ENCODE data around the gene RELN. TPM values are rescaled to one million over a fixed set of nuclear protein-coding genes. Genes with fewer than 3 reads are reported as not detected.

RELN gene
- total and polyA plus RNA-seq, 9 of the 15 experiments (the other 6 are each of a cell fraction or from before 2014, with no cell fraction given), result 12.9 to 43.2 (median 18.1) TPM

GRCh38 chr7:103771294-103771693 lies 218.2 kb downstream of the RELN start (continued):
- TF ChIP-seq, protein P1, sequence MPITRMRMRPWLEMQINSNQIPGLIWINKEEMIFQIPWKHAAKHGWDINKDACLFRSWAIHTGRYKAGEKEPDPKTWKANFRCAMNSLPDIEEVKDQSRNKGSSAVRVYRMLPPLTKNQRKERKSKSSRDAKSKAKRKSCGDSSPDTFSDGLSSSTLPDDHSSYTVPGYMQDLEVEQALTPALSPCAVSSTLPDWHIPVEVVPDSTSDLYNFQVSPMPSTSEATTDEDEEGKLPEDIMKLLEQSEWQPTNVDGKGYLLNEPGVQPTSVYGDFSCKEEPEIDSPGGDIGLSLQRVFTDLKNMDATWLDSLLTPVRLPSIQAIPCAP (CRISPR knock-in tag; IDR thresholded peaks at IDR 0.05; ENCODE audit: borderline replicate concordance), result no peak
- TF ChIP-seq ZNF239 (CRISPR knock-in tag; IDR thresholded peaks at IDR 0.05), result no peak
- no peak for TF ChIP-seq SMARCB1 (IDR thresholded peaks at IDR 0.05; ENCODE audit: insufficient read length, low read depth)

GRCh38 chr7:103766660-103767059 lies 222.8 kb downstream of the RELN start:
- POLR2A ChIA-PET, result no interaction called here

More at GRCh38 chr7:103766660-103767059, 222.8 kb downstream of the RELN start:
- Histone ChIP-seq H3K9me3 (replicated peaks; ENCODE audit: control insufficient read depth, insufficient read depth, low read depth, low read length) (no peaks in the 10 kb centered on the region), H3K79me2 (ENCODE audit: control insufficient read depth, insufficient read depth, low read length) (no peaks in the 10 kb centered on the region), H3K9ac (ENCODE audit: insufficient read depth in 1 of 2, low read depth in 2 of 2, low read length in 2 of 2) (no peak overlapping the region), H4K20me1 (replicated peaks; ENCODE audit: control insufficient read depth, insufficient read depth, low read length) (no peaks in the 10 kb centered on the region), H2AFZ (ENCODE audit: low read depth, low read length) (no peak overlapping the region), H3K4me2 (ENCODE audit: insufficient read depth, low read length) (no peak overlapping the region), H3K36me3 (ENCODE audit: control insufficient read depth, insufficient read depth, low read length) (no peaks in the 10 kb centered on the region), H3K27ac (ENCODE audit: extremely low read depth, low read depth, low read length) (no peak overlapping the region), H3K27me3 (ENCODE audit: control insufficient read depth in 2 of 2, insufficient read depth in 2 of 2, low read length in 2 of 2) (no peaks in the 10 kb centered on the region), H3K4me1 (replicated peaks in 1 of 2; ENCODE audit: control insufficient read depth in 2 of 2, insufficient read depth in 2 of 2, low read length in 2 of 2) (no peaks in the 10 kb centered on the region), H3K9me1 (ENCODE audit: control insufficient read depth, insufficient read depth, low read length) (no peaks in the 10 kb centered on the region), H3K4me3 (no peak overlapping the region)
- intact Hi-C loops (cut with micrococcal nuclease), result loop anchor here (10.0 kb wide), 2 partner anchors 328 to 388 kb away; no protein-coding TSS in a partner anchor
- peak; percentile 53 for TF ChIP-seq ZNF316 (IDR thresholded peaks at IDR 0.05)
- no peak for TF ChIP-seq RCOR1 (IDR thresholded peaks at IDR 0.05; ENCODE audit: borderline replicate concordance in 1 of 2, low read depth in 2 of 2, low read length in 2 of 2)
- TF ChIP-seq ZNF3 (CRISPR knock-in tag; IDR thresholded peaks at IDR 0.05), result no peak
- TF ChIP-seq GTF2E2 (tag; IDR thresholded peaks at IDR 0.05), result no peak
- TF ChIP-seq SNIP1 (IDR thresholded peaks at IDR 0.05; ENCODE audit: low read depth), result no peak
- TF ChIP-seq VEZF1 (CRISPR knock-in tag; IDR thresholded peaks at IDR 0.05), result no peak
- no peak for TF ChIP-seq MAFK (IDR thresholded peaks at IDR 0.05; ENCODE audit: low read length)
- TF ChIP-seq TAF15 (IDR thresholded peaks at IDR 0.05; ENCODE audit: low read depth, low read length), result no peak
- CTCF ChIA-PET (ENCODE audit: low intra/inter-chr PET ratio), result no interaction called here
- ATAC-seq (no peak), DNase-seq (ENCODE audit: extremely low read depth in 1 of 4, low spot score in 3 of 4) (no peak), FAIRE-seq (no peak)
- in situ Hi-C loops (cut with MboI), result no loop called here
- no TSS peak for BruUV-seq (replicated peaks)
- 32% methylated on average over 5 of the region's 5 CpGs for WGBS (ENCODE audit: insufficient coverage, low coverage, missing lambda C conversion rate)
